Natural killer cell (primary cell): ENCODE measurements around the gene CRTC1. TPM values are rescaled to one million over a fixed set of nuclear protein-coding genes. Genes with fewer than 3 reads are reported as not detected.

Experiments used
- ATAC-seq, 3 donors: fragments of 150-1000 bp in 2 of 3; fragments of 200-7000 bp in 1 of 3; cut with Tn5 transposase; 1 replicate in 1 of 3; 2 replicates in 2 of 3; pipeline ENCODE4 v1.10.0; 2021; ENCODE audit warnings: mild to moderate bottlenecking in 2 of 3, moderate library complexity in 2 of 3
- DNase-seq, 2 donors: peaks; one replicate each; pipeline versions ENCODE4 v3.0.0 to v3.0.0-alpha.2; 2013 to 2021; ENCODE audit warnings: mixed read lengths in 1 of 2
- H3K27ac ChIP-seq: one replicate; pipeline ENCODE4 v1.5.1; 2013; ENCODE audit warnings: mild to moderate bottlenecking, low read length
- H3K27me3 ChIP-seq: one replicate; pipeline ENCODE4 v1.6.1; 2013; ENCODE audit warnings: low read length; ENCODE audit not compliant: control insufficient read depth, insufficient read depth
- H3K36me3 ChIP-seq: one replicate; pipeline ENCODE4 v1.6.1; 2013; ENCODE audit warnings: low read length; ENCODE audit not compliant: control insufficient read depth, insufficient read depth
- H3K4me1 ChIP-seq: one replicate; pipeline ENCODE4 v1.6.1; 2013; ENCODE audit warnings: low read length; ENCODE audit not compliant: control insufficient read depth, insufficient read depth
- H3K4me3 ChIP-seq: one replicate; pipeline ENCODE4 v1.5.1; 2013; ENCODE audit warnings: low read length
- H3K9me3 ChIP-seq: one replicate; pipeline ENCODE4 v1.6.1; 2013; ENCODE audit warnings: low read length; ENCODE audit not compliant: control insufficient read depth, insufficient read depth
- H3K27ac Mint-ChIP-seq, 2 donors: one replicate each; pipeline ENCODE4 v1.8.0; 2022; ENCODE audit warnings: mild to moderate bottlenecking in 2 of 2, mixed read lengths in 2 of 2, moderate library complexity in 1 of 2
- H3K27me3 Mint-ChIP-seq, 2 donors: one replicate each; pipeline ENCODE4 v1.8.0; 2022; ENCODE audit warnings: low read depth in 2 of 2, mixed read lengths in 2 of 2
- H3K36me3 Mint-ChIP-seq: one replicate; pipeline ENCODE4 v1.8.0; 2022; ENCODE audit warnings: mixed read lengths
- H3K4me1 Mint-ChIP-seq, 2 donors: one replicate each; pipeline ENCODE4 v1.8.0; 2022; ENCODE audit warnings: mixed read lengths in 2 of 2
- H3K4me3 Mint-ChIP-seq: one replicate; pipeline ENCODE4 v1.8.0; 2022; ENCODE audit warnings: mild to moderate bottlenecking, moderate library complexity, mixed read lengths
- H3K9me3 Mint-ChIP-seq, 2 donors: one replicate each; pipeline ENCODE4 v1.8.0; 2022; ENCODE audit warnings: mixed read lengths in 2 of 2
- WGBS: methylation state at CpG from one replicate; pipeline ENCODE4 v1.1.7; 2013; ENCODE audit warnings: missing lambda C conversion rate; ENCODE audit not compliant: insufficient coverage; 5-methylcytosine and 5-hydroxymethylcytosine counted together
- intact Hi-C: fragments of 100-400 bp; cut with micrococcal nuclease; formaldehyde crosslinking; loops from one replicate; pipeline ENCODE4 v1.14.2; 2022
- total RNA-seq, 4 donors: library from RNA; stranded (reverse); fragments of 120-200 nt in 1 of 4; gene quantifications; one replicate each; pipeline versions ENCODE4 v1.2.3 to v1.2.4, GENCODE V29; 2013 to 2022
- TF ChIP-seq, protein P1 (sequence below): fragments of 200-600 bp; IDR thresholded peaks from one replicate; pipeline ENCODE4 v1.8.0; 2022; ENCODE audit warnings: antibody characterized with exemption

CRTC1 gene
- total RNA-seq, 3 donors from 2014 or later (not counting 1 experiment from before 2014, with no cell fraction given): 14.1 to 17.0 (median 14.3) TPM

DNA sequence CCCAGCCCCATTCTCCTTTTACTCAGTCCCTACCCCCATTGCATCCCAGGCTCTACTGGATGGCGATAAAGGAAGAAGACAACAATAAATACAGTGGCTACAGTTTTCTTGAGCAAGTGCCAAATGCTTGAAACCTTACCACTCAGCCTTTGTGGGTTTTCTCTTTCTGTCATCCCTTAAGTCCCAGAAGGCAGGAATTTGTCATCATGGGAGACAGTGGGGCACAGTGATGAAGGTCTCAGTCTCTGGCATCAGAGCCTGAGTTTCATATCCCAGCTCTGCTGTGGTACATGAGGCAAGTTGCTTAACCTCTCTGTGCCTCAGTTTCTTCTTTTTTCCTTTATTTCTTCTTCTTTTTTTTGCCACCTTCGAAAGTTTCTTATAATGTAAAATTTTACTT, 112.8 kb downstream of the CRTC1 start:
- Histone ChIP-seq H3K9me3 (no peaks in the 10 kb centered on the region), H3K4me3 (no peak overlapping the region), H3K27ac (no peak overlapping the region), H3K4me1 (no peaks in the 10 kb centered on the region), H3K27me3 (peaks cover 24% of the 10 kb centered on the region), H3K36me3 (no peaks in the 10 kb centered on the region)
- 83% methylated on average over 1 of the region's 2 CpGs for WGBS
- Mint-ChIP-seq H3K9me3 (no peaks in the 10 kb centered on the region), H3K27ac (no peak overlapping the region), H3K4me1 (no peaks in the 10 kb centered on the region), H3K36me3 (no peaks in the 10 kb centered on the region), H3K27me3 (peaks cover 27 to 28% of the 10 kb centered on the region in 2 donors), H3K4me3 (no peak overlapping the region)
- TF ChIP-seq, protein P1, sequence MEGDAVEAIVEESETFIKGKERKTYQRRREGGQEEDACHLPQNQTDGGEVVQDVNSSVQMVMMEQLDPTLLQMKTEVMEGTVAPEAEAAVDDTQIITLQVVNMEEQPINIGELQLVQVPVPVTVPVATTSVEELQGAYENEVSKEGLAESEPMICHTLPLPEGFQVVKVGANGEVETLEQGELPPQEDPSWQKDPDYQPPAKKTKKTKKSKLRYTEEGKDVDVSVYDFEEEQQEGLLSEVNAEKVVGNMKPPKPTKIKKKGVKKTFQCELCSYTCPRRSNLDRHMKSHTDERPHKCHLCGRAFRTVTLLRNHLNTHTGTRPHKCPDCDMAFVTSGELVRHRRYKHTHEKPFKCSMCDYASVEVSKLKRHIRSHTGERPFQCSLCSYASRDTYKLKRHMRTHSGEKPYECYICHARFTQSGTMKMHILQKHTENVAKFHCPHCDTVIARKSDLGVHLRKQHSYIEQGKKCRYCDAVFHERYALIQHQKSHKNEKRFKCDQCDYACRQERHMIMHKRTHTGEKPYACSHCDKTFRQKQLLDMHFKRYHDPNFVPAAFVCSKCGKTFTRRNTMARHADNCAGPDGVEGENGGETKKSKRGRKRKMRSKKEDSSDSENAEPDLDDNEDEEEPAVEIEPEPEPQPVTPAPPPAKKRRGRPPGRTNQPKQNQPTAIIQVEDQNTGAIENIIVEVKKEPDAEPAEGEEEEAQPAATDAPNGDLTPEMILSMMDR: no peak
- DNase-seq (no peak), ATAC-seq (no peak)
- intact Hi-C loops: no loop called here

DNA sequence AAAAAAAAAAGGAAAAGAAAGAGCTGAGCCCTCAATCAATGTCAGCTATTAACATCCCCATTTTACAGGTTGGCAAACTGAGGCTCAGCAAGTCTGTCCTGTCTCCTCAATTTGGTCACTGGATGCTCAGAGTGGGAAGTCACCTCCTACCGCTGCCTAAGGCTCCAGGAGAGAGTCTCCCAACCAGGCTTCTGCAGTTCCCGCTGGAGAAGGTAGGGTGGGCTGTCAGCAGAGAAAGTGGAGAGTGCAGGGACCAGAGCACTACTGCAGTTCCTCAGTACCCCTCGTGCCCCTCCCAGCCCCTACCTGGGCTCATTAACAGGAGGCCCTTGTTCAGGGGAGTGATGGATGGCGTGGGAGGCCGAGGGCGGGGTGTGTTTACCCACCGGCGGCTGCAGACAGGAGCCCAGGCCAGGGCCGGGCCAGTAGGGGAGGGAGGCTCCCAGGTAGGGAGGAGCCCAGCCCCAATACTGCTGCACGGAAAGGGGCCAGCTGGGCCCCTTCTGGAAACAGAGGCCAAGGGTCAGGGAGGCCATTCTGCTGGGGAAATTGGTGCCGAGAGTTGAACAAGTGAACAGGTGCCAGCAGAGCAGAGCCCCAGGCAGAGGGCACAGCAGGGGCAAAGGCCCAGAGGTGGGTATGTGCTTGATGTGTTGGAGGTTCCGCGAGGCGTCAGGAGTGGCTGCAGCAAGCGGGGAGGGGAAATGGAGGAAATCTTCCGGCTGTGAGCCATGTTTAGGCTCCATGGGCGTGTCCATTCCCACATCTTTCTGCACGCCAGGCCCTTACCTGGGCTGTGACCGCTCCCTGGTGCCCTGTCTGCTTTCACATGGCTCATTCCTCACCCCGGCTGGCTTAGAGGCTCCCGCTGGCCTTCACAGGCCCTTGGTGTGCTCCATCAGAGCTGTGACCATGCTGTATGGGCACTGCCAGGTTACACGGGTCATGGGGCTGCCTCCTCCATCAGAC, 115.2 kb downstream of the CRTC1 start:
- no peaks in the 10 kb centered on the region for H3K4me1 ChIP-seq
- ATAC-seq (peak in 1 of 3 donors; percentile 17), DNase-seq (no peak)
- H3K4me3 ChIP-seq: no peak overlapping the region
- TF ChIP-seq, protein P1: no peak
- H3K4me3 Mint-ChIP-seq: no peak overlapping the region
- H3K4me1 Mint-ChIP-seq: no peaks in the 10 kb centered on the region
- no peak overlapping the region for H3K27ac Mint-ChIP-seq
- intact Hi-C loops: no loop called here
- no peak overlapping the region for H3K27ac ChIP-seq
- H3K36me3 ChIP-seq: no peaks in the 10 kb centered on the region
- no peaks in the 10 kb centered on the region for H3K9me3 Mint-ChIP-seq
- H3K27me3 ChIP-seq: peaks cover 16% of the 10 kb centered on the region
- 59% methylated on average over 22 of the region's 22 CpGs for WGBS
- no peaks in the 10 kb centered on the region for H3K36me3 Mint-ChIP-seq
- H3K27me3 Mint-ChIP-seq: peaks cover 11 to 14% of the 10 kb centered on the region in 2 donors
- no peaks in the 10 kb centered on the region for H3K9me3 ChIP-seq

DNA sequence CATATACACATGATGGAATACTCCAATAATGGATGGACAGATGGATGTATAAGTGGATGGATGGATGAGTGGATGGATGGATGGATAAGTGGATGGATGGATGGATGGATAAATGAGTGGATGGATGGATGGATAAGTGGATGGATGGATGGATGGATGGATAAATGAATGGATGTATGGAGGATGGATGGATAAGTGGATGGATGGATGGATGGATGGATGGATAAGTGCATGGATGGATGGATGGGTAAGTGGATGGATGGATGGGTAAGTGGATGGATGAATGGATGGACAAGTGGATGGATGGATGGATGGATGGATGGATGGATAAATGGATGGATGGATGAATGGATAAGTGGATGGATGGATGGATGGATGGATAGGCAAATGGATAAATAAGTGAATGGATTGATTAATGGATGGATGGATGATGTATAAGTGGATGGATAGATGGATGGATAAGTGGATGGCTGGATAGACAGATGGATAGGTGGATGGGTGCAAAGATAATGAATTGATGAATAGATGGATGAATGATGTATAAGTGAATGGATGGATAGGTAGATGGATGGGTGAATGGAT, 116.0 kb downstream of the CRTC1 start:
- TF ChIP-seq, protein P1: no peak
- intact Hi-C loops: no loop called here
- Mint-ChIP-seq H3K4me3 (no peak overlapping the region), H3K27me3 (peaks cover 8 to 9% of the 10 kb centered on the region in 2 donors), H3K27ac (no peak overlapping the region), H3K4me1 (no peaks in the 10 kb centered on the region), H3K9me3 (no peaks in the 10 kb centered on the region), H3K36me3 (no peaks in the 10 kb centered on the region)
- DNase-seq (no peak), ATAC-seq (no peak)
- Histone ChIP-seq H3K36me3 (no peaks in the 10 kb centered on the region), H3K9me3 (no peaks in the 10 kb centered on the region), H3K4me1 (no peaks in the 10 kb centered on the region), H3K27me3 (peaks cover 14% of the 10 kb centered on the region), H3K4me3 (no peak overlapping the region), H3K27ac (no peak overlapping the region)
